K562 (cell line): ENCODE measurements around the gene SEPTIN8. TPM values are rescaled to one million over a fixed set of nuclear protein-coding genes. Genes with fewer than 3 reads are reported as not detected.

ENCODE experiments used
- ARHGAP35 ChIP-seq: fragments of 450-650 bp; IDR thresholded peaks from 2 replicates; pipeline ENCODE4 v1.6.1; 2018; ENCODE audit not compliant: partially characterized antibody
- BHLHE40 ChIP-seq: IDR thresholded peaks from 2 replicates; pipeline ENCODE4 v1.6.1; 2011; ENCODE audit warnings: low read length, improper control_type of control experiment
- CC2D1A ChIP-seq: fragments of 450-650 bp; IDR thresholded peaks from 2 replicates; pipeline ENCODE4 v1.6.1; 2017; ENCODE audit warnings: mild to moderate bottlenecking
- DDX20 ChIP-seq: fragments of 450-650 bp; IDR thresholded peaks from 2 replicates; pipeline ENCODE4 v1.6.1; 2016; ENCODE audit warnings: missing genetic modification characterization, low read depth, mild to moderate bottlenecking, missing compliant biosample characterization, moderate library complexity
- E2F3 ChIP-seq: fragments of 250-450 bp; sonication (Bioruptor Pico); IDR thresholded peaks from 2 replicates; pipeline ENCODE4 v1.4.0; 2020; ENCODE audit warnings: mild to moderate bottlenecking
- ELF4 ChIP-seq: fragments of 450-650 bp; formaldehyde crosslinking; IDR thresholded peaks from 2 replicates; pipeline ENCODE4 v1.4.0; 2022; ENCODE audit warnings: missing genetic modification characterization
- FOXA3 ChIP-seq, 2 experiments: fragments of 450-650 bp in 1 of 2; sonication (generic) in 1 of 2; formaldehyde crosslinking; IDR thresholded peaks in 1 of 2; conservative IDR thresholded peaks in 1 of 2; 2 replicates each; pipeline versions ENCODE4 v1.4.0 to v1.8.0; 2020 to 2022; ENCODE audit warnings: mild to moderate bottlenecking in 2 of 2, missing genetic modification reagents in 1 of 2
- NR3C1 ChIP-seq: sonication (generic); formaldehyde crosslinking; IDR thresholded peaks from 2 replicates; pipeline ENCODE4 v1.8.1; 2022; ENCODE audit warnings: missing genetic modification reagents
- NUFIP1 ChIP-seq: fragments of 450-650 bp; IDR thresholded peaks from 2 replicates; pipeline ENCODE4 v1.6.1; 2018; ENCODE audit not compliant: partially characterized antibody
- PYGO2 ChIP-seq: fragments of 450-650 bp; IDR thresholded peaks from 2 replicates; pipeline ENCODE4 v1.6.1; 2016; ENCODE audit warnings: mild to moderate bottlenecking, missing genetic modification characterization, moderate library complexity, missing compliant biosample characterization
- TCF7 ChIP-seq: sonication (generic); IDR thresholded peaks from 2 replicates; pipeline ENCODE4 v1.6.1; 2016; ENCODE audit warnings: antibody characterized with exemption, borderline replicate concordance
- TRIM24 ChIP-seq, 2 experiments: fragments of 450-650 bp; IDR thresholded peaks; 2 replicates each; pipeline ENCODE4 v1.6.1; 2016
- XRCC5 ChIP-seq: fragments of 200-400 bp; formaldehyde crosslinking; IDR thresholded peaks from 2 replicates; pipeline ENCODE4 v1.6.1; 2017; ENCODE audit warnings: low read depth, mild to moderate bottlenecking, low read length
- polyA plus RNA-seq, 8 experiments: library from polyadenylated mRNA; depleted of rRNA in 4 of 8; stranded (reverse) in 5 of 8; unstranded in 3 of 8; fragments of >200 nt; fragmentation: Nextera tagmentation in 2 of 8; fragmentation: Illumina TruSeq in 1 of 8; extraction: Ambion mirVana in 2 of 8; extraction: Trizol in 1 of 8; gene quantifications; 2 replicates each; pipeline versions ENCODE4 v1.2.1 to v1.2.3, GENCODE V29; 2011 to 2014; ENCODE audit warnings: inconsistent platforms in 1 of 8, missing spikeins in 1 of 8
- total RNA-seq, 7 experiments: library from RNA; depleted of rRNA in 6 of 7; stranded (reverse); fragments of >200 nt in 6 of 7; fragmentation: Illumina TruSeq in 2 of 7; extraction: Trizol in 2 of 7; gene quantifications; 2 replicates each; pipeline versions ENCODE4 v1.2.1 to v1.2.3, GENCODE V29; 2011 to 2021; ENCODE audit warnings: low replicate concordance in 1 of 7
- TF ChIP-seq, protein P1 (sequence below): fragments of 450-650 bp; IDR thresholded peaks from 2 replicates; pipeline ENCODE4 v1.7.1; 2018; ENCODE audit warnings: mild to moderate bottlenecking, low read depth; ENCODE audit not compliant: partially characterized antibody
- TF ChIP-seq, protein P2 (sequence below): sonication (generic); formaldehyde crosslinking; IDR thresholded peaks from 2 replicates; pipeline ENCODE4 v1.8.0; 2022; ENCODE audit warnings: missing genetic modification reagents, mild to moderate bottlenecking, moderate library complexity, borderline replicate concordance
- TF ChIP-seq, protein P3 (sequence below): fragments of 200-800 bp; sonication (Bioruptor generic); IDR thresholded peaks from 2 replicates; pipeline ENCODE4 v1.6.1; 2017; ENCODE audit warnings: missing genetic modification characterization, missing compliant biosample characterization

SEPTIN8 gene
- total and polyA plus RNA-seq, 9 of the 15 experiments (the other 6 are each of a cell fraction or from before 2014, with no cell fraction given): 19.3 to 142 (median 101) TPM

DNA sequence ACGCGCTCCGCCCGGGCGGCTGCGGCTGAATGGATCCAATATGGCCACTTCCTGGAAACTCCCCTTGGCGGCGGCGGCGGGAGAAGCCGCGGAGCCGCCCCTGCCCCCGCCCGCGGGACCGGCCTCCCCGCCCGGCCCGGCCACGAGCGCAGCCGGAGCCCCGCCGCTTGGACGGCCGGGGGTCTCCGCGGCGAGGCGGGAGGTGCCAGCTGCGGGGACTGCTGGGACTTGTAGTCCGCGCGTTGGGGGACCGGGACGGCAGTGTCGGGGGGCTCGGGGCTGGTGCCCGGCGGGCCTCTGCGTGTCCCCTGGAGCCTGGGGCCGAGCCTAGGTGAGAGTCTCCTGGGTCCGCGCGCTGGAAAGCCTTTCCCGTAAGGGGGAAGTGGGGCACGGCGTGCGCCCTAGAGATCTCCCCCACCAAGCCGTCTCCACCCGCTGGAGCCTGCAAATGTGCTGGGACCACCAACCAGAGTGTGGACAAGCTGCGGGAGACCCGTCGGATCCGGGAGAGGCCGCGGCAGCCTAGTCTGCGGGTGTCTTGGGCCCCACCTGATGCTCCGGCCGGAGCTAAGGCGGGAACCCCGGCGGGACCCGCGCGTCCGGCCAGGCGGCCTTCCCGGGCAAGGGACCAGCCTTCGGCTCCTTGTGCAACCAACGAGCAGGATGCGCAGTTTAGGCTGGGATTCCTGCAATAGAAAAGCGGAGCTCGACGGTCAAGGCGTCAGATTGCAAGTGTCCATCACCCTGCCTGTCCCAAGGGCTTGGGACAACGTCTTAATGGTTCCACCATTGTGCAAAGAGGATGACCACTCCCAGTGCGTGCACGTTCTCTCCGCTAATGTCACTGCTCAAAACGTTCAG lies at the start of gene SEPTIN8 (continued):
- TF ChIP-seq, protein P1, sequence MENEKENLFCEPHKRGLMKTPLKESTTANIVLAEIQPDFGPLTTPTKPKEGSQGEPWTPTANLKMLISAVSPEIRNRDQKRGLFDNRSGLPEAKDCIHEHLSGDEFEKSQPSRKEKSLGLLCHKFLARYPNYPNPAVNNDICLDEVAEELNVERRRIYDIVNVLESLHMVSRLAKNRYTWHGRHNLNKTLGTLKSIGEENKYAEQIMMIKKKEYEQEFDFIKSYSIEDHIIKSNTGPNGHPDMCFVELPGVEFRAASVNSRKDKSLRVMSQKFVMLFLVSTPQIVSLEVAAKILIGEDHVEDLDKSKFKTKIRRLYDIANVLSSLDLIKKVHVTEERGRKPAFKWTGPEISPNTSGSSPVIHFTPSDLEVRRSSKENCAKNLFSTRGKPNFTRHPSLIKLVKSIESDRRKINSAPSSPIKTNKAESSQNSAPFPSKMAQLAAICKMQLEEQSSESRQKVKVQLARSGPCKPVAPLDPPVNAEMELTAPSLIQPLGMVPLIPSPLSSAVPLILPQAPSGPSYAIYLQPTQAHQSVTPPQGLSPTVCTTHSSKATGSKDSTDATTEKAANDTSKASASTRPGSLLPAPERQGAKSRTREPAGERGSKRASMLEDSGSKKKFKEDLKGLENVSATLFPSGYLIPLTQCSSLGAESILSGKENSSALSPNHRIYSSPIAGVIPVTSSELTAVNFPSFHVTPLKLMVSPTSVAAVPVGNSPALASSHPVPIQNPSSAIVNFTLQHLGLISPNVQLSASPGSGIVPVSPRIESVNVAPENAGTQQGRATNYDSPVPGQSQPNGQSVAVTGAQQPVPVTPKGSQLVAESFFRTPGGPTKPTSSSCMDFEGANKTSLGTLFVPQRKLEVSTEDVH: no peak
- TF ChIP-seq ELF4 (no peak), NR3C1 (CRISPR knock-in tag) (no peak), TCF7 (no peak), CC2D1A (no peak), E2F3 (CRISPR knock-in tag) (0 out of 2 replicates have a peak, but pooled peaks have one; percentile 15), PYGO2 (tag) (0 out of 2 replicates have a peak, but pooled peaks have one; percentile 10), TRIM24 (IDR thresholded peaks at IDR 0.05) (no peak), NUFIP1 (no peak), DDX20 (tag) (no peak), XRCC5 (no peak), BHLHE40 (peak; percentile 13; the same call in 1 of the 2 replicates), FOXA3 (CRISPR knock-in tag; conservative IDR thresholded peaks at IDR 0.05 in 1 of 2, IDR thresholded peaks at IDR 0.05 in 1 of 2) (no peak), ARHGAP35 (no peak)
- TF ChIP-seq, protein P2, sequence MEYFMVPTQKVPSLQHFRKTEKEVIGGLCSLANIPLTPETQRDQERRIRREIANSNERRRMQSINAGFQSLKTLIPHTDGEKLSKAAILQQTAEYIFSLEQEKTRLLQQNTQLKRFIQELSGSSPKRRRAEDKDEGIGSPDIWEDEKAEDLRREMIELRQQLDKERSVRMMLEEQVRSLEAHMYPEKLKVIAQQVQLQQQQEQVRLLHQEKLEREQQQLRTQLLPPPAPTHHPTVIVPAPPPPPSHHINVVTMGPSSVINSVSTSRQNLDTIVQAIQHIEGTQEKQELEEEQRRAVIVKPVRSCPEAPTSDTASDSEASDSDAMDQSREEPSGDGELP: no peak; the same call in 1 of the 2 replicates
- TF ChIP-seq, protein P3, sequence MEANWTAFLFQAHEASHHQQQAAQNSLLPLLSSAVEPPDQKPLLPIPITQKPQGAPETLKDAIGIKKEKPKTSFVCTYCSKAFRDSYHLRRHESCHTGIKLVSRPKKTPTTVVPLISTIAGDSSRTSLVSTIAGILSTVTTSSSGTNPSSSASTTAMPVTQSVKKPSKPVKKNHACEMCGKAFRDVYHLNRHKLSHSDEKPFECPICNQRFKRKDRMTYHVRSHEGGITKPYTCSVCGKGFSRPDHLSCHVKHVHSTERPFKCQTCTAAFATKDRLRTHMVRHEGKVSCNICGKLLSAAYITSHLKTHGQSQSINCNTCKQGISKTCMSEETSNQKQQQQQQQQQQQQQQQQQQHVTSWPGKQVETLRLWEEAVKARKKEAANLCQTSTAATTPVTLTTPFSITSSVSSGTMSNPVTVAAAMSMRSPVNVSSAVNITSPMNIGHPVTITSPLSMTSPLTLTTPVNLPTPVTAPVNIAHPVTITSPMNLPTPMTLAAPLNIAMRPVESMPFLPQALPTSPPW: peak; percentile 57
